Stimulated activated CD8-positive, alpha-beta memory T cell treated with anti-CD3 and anti-CD28 coated beads, Interleukin-15, amount 100 ng/mL, for 1 hour (primary cell): ENCODE results near the gene PPP6R2.
"Not testable (repeated sequence)": the region's sequence is repeated elsewhere in the genome, so short reads cannot be mapped to it uniquely, and the experiment has no call there.

Experiments used
- DNase-seq: peaks from one replicate; pipeline ENCODE4 v3.0.0-alpha.2; 2020; ENCODE audit warnings: low read depth

Gene PPP6R2

GRCh38 chr22:50346470-50346869 is 3.3 kb downstream of the PPP6R2 start:
- no peak for DNase-seq

- no peak for DNase-seq
These were observed 4.0 kb downstream of the PPP6R2 start for GRCh38 chr22:50347157-50347556.

GRCh38 chr22:50348058-50348457 is 4.9 kb downstream of the PPP6R2 start:
- no peak for DNase-seq

- DNase-seq: no peak
These were observed 13.1 kb downstream of the PPP6R2 start for GRCh38 chr22:50356186-50356585.

GRCh38 chr22:50357222-50357621 is 14.1 kb downstream of the PPP6R2 start:
- no peak for DNase-seq

- no peak for DNase-seq
These were observed 14.6 kb downstream of the PPP6R2 start for GRCh38 chr22:50357756-50358155.

- no peak for DNase-seq
These were observed 17.5 kb downstream of the PPP6R2 start for GRCh38 chr22:50360578-50360977.

GRCh38 chr22:50361222-50361621 is 18.1 kb downstream of the PPP6R2 start:
- DNase-seq: no peak

- DNase-seq: no peak
These were observed 18.6 kb downstream of the PPP6R2 start for GRCh38 chr22:50361688-50362087.

- no peak for DNase-seq
These were observed 20.2 kb downstream of the PPP6R2 start for GRCh38 chr22:50363166-50363802.

GRCh38 chr22:50363803-50364194 is 20.7 kb downstream of the PPP6R2 start:
- DNase-seq: not testable (repeated sequence)

GRCh38 chr22:50367778-50368500 is 24.8 kb downstream of the PPP6R2 start:
- no peak for DNase-seq

- DNase-seq: no peak
These were observed 28.0 kb downstream of the PPP6R2 start for GRCh38 chr22:50371101-50371648.

GRCh38 chr22:50376085-50376651 is 33.0 kb downstream of the PPP6R2 start:
- no peak for DNase-seq

- not testable (repeated sequence) for DNase-seq
These were observed 38.0 kb downstream of the PPP6R2 start for GRCh38 chr22:50381021-50381555.

- DNase-seq: no peak
These were observed 53.7 kb downstream of the PPP6R2 start for GRCh38 chr22:50396751-50397370.

GRCh38 chr22:50397371-50398060 is 54.4 kb downstream of the PPP6R2 start:
- not testable (repeated sequence) for DNase-seq

- DNase-seq: no peak
These were observed 55.9 kb downstream of the PPP6R2 start for GRCh38 chr22:50398831-50399648.

GRCh38 chr22:50399751-50400331 is 56.7 kb downstream of the PPP6R2 start:
- DNase-seq: no peak

GRCh38 chr22:50400406-50400805 is 57.3 kb downstream of the PPP6R2 start:
- no peak for DNase-seq
